GM18951 (cell line): ENCODE results near the gene RANBP1.

ENCODE experiments used
- POLR2A ChIP-seq: IDR thresholded peaks from 4 replicates; pipeline ENCODE4 v1.6.1; 2011; ENCODE audit warnings: mild to moderate bottlenecking; ENCODE audit not compliant: insufficient read length, insufficient read depth; ENCODE audit errors: extremely low read depth
- in situ Hi-C: fragments of 300-500 bp; cut with MboI; formaldehyde crosslinking; loops from one replicate; pipeline ENCODE4 v1.12.0; 2022; ENCODE audit warnings: low sequenced_read_pairs, mixed read lengths, inconsistent platforms; ENCODE audit not compliant: unreplicated experiment

RANBP1 gene

DNA sequence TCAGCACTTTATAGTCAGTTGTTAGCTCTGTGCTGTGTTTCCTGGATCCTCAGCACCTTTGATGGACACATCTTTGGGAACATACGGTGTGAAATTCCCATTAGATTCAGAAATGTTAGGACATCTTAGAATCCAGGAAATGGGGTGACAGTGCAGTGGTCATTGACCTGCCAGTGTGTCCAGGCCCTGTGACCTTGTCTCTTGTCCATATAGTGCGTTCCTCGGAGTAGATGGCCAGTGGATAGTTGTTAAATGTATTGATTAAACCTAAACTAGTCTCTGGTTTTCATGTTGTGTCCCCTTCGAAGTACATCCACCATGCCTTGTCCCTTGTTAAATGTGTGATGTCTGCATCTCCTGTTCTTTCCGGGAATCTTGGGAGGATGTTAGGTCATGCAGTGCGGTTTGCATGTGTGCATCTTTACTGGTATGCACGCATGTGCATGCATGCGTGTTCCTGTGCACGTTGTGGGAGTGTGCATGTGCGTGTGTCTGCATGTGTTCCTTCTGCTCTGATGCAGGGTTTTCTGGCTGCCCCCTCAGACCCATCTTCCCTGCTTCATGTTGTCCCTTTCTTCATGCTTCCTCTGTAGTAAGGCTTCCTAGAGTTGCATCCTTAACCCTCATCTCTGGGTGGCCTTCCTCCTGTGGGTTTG lies 31.9 kb upstream of the RANBP1 start:
- in situ Hi-C loops, result no loop called here
- TF ChIP-seq POLR2A, result no peak

DNA sequence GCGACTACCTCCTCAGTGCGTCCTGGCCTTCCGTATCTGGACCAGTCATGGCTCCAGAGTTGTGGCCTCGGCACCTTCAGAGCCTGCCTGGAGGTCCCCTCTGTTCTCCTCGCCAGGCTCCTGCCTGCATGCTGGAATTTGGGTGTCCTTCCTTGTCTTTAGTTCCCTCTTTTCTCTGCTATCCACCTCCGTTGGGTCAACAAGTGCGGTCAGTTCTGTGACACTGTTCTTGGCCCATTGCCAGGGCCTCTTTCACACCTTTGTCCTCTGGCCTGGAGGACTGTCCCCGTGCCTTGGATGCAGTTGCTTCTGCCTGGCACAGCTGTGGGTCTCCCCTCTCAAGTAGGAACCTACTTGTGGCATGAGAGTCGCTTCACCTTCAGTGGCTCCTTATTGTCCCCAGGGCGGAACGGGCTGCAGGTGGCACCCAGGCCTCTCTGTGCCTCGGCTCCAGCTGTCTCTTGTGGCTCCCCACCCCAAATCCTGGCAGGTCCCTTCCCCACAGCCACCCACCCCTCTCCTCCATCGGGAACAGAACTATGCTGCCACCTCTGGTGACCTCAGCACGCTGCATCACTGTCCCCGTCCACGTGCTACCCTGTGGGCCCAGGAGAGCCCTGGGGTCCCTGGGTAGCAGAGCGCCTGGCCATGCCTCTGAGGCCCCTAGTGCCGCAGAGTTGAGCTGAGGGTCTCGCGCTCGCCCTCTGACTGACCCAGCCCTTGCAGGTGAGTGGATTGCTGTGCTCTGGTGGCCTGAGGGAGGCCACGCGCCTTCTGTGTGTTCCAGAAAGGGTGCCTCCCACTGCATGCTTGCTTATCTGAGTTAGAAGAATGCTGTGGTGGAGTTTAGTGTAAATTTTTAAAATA lies 31.1 kb upstream of the RANBP1 start:
- no peak for TF ChIP-seq POLR2A
- in situ Hi-C loops, result no loop called here

DNA sequence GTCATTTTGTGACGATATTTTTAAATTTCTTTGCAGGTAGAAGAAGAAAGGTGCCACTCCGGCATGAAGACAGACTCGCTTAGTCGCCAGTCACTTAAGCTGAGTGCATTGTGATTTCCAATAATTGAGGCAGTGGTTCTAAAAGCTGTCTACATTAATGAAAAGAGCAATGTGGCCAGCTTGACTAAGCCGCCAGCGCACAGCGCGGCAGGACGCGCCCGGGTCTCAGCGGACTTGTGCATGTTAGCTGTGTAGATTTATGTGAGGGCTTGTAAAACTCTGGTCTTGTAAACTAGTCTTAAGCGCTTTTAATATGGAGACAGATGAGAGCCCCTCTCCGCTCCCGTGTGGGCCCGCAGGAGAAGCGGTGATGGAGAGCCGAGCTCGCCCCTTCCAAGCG lies 30.3 kb upstream of the RANBP1 start:
- no peak for TF ChIP-seq POLR2A
- in situ Hi-C loops, result no loop called here

DNA sequence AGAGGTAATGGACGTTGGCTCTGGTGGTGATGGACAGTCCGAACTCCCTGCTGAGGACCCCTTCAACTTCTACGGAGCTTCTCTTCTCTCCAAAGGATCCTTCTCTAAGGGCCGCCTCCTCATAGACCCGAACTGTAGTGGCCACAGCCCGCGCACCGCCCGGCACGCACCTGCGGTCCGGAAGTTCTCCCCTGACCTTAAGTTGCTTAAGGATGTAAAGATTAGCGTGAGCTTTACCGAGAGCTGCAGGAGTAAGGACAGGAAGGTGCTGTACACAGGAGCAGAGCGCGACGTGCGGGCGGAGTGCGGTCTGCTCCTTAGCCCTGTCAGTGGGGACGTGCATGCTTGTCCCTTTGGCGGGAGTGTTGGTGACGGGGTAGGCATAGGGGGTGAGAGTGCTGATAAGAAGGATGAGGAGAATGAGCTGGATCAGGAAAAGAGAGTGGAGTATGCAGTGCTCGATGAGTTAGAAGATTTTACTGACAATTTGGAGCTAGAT lies 29.8 kb upstream of the RANBP1 start:
- no peak for TF ChIP-seq POLR2A
- in situ Hi-C loops, result no loop called here

DNA sequence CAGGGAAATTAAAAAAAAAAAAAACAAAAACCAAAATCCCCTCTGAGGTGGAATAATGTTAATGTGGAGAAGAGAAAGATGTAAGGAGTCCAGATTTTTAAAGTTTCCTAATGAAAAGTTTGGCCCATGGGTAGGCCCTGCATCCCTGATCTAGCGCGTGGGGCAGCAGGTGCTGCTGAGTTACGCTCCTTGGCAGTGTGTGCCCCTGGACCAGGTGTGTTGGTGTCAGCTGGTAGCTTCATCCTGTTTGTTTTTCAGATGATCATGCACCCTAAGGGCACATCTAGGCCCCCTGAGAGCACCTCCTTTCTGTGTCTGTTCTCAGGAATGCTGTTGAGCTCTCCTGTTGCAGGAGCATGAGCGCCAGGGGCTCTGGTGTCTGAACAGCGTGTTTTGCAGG lies 29.1 kb upstream of the RANBP1 start:
- in situ Hi-C loops, result no loop called here
- TF ChIP-seq POLR2A, result no peak

DNA sequence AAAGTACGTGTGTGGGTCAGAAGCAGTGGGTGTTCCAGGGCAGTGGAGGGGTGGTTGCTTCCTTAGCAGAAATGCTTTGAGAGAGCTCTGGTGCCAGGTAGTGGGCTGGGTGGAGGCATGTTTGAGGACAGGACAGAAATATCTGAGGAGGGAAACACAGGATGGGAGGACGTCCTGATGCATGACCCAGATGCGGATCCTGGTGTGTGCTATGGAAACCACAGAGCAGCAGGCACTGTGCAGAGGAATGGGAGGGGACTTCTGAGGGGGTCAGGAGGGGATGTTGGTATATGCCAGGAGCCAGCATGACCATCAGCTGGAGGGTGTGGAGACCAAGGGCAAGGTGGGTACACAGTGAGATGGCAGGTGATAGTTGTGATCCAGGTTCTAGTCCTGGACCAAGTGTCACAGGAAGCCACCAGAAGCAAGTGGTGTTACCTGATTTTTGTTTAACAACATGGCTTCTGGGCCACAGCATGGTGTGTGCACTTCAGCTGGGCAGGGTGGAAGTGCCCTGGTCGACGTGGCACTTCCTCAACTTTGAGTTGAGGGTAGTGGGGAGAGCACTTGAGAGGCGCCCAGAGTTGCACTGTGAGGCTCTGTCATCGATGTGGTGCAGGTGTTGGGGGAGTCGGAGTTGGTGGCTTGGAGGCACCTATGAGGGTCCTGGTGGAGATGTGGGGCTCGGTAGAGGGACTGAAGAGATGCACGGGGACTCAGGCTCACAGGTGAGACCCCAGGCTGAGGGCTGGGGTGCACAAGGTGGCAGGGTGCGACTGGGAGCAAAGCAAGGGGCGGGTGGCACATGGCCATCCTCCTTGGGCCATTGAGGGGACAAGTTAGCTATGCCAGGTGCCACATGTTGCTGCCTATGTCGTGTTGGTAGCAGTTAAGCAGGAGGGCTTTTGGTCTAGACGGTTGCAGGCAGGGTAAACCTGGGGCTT lies 28.3 kb upstream of the RANBP1 start:
- TF ChIP-seq POLR2A, result no peak
- in situ Hi-C loops, result no loop called here

DNA sequence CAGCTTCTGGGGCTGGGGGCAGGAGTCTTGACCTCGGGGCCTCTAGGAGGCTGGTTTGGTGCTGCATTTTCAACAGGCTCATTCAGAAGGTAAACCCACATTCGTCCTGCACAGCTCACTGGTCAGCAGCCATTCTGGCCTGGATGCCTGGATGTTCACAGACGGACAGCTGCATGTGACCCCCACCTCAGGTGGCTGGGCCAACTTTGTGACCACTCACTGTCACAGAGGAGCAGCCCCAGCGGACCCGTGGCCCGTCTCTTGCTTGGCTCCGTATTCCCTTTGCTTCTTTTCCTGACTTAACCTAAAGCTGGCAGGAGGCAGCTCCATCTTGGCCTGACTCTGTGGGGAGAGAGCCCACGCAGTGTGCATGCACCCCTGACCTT lies 27.6 kb upstream of the RANBP1 start:
- in situ Hi-C loops, result no loop called here
- no peak for TF ChIP-seq POLR2A

DNA sequence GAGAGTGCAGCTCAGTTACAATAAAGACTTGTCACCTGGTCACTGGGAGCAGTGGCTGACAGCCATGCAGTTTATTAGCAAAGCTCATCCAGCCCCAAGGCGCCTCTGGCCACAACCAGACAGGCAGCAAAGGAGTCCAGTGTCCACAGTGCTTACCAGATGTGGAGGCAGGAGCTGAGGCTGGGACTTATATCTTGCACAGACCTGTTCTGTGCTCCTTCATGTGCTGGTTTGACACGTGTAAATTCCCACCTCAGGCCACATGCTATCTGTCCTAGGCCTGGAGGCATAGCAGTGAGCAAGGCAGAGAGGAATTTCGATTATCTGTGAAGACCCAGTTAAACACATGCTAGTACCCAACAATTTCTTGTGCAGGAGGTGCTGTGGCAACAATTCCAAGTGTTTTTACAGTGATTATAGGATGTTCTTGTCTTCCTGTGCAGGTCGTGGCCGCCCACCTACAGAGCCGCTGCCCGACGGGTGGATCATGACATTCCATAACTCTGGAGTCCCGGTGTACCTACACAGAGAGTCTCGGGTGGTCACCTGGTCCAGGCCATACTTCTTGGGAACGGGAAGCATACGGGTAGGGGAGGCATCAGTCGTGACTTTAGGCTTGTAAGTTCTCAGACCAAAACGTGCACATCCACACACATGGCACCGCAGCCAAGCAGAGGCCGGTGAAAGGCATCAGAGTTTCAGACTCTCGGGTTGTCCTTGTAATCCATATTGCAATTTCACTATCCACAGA lies 26.5 kb upstream of the RANBP1 start:
- no peak for TF ChIP-seq POLR2A
- in situ Hi-C loops, result no loop called here

DNA sequence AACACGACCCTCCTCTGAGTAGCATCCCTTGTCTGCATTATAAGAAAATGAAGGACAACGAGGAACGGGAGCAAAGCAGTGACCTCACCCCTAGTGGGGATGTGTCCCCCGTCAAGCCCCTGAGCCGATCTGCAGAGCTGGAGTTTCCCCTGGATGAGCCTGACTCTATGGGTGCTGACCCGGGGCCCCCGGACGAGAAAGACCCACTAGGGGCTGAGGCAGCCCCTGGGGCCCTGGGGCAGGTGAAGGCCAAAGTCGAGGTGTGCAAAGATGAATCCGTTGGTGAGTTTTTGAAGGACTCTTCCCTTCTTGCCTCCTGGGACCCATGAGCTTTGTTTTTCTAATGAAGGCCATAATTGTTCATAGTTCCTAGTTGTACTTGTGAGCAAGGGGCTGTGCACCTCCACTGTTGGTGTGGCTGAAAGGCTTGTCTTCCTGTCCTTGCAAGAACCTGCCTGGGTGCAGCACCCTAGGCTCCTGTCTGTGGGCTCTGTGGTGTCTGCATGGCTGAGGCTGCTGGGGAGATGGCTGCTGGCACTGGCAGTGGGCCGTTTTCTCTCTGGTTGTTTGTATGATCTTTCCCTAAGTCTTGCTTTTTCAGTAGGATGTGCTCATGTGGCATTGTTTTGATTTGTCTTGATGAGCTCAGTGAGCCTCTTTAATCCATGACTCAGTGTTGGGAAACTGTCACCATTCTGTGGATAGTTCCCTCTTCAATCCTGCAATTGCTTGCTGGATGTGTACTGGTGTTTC lies 25.8 kb upstream of the RANBP1 start:
- TF ChIP-seq POLR2A, result no peak
- in situ Hi-C loops, result no loop called here

DNA sequence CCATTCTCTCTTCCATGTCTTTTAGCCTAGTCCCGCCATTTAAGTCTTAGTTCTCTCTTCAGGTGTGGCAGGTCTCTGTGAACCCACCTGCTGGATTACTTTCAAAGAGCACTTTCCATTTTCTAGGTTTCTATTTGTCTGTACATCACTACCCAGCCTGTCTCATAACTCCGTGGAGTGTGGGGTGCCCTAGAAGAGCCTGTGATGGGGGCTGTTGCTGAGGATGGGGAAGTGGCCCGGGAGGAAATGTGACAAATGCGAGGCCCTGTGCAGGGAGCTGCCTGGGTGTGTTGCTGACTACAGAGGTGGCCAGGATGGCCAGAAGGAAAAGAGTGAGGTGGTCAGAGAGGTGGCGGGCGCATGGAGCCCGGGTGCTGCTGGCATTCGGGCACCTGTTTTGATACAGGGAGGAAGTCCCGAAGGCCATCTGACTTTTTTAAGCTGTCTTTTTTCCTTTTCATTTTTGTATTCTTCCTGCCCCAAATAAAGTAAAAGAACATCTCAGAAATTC lies 25.1 kb upstream of the RANBP1 start:
- in situ Hi-C loops, result no loop called here
- no peak for TF ChIP-seq POLR2A

DNA sequence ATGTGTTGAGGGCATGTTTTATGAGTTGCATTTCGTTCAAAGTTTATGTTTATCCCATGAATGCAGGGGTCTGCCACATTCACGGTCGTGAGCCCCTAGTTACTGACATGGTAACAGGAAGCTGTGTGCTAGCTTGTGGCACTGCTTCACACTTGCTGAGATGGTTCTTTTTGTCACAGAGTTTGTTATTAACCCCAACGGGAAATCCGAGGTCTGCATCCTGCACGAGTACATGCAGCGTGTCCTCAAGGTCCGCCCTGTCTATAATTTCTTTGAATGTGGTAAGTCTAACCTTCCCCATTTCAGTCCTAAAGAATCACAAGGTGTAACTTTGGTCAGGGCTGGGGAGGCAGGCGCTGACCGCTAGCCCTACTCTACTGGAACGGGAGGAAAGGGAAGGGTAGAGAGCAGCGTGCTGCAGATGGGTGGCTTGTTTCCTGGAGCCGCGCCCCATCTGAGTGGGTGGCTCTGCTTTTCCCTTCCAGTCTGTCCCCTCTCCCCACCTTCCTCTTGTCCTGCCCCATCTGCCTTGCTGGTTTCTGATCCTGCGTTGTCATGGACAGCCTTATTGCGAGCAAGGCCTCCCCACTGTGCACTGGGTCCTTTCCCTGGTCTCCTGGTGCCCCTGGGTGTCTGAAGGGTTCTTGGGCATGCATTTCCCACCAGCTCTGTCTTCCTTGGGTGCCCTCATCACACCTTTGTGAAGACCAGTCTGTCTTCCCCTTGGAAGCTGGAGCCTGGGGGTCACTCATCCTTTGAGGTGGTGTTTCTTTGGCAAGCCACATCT lies 24.0 kb upstream of the RANBP1 start:
- in situ Hi-C loops, result no loop called here
- TF ChIP-seq POLR2A, result no peak
